GM12878 (cell line): ENCODE measurements around the gene PGLYRP2. TPM values are rescaled to one million over a fixed set of nuclear protein-coding genes. Genes with fewer than 3 reads are reported as not detected.
A peak's percentile ranks its signal among the peaks of the same experiment; 100 is the strongest.

Experiments used
- CREM ChIP-seq: IDR thresholded peaks from 2 replicates; pipeline ENCODE4 v1.6.1; 2014; ENCODE audit warnings: antibody characterized with exemption, low read depth
- ETV6 ChIP-seq, 2 experiments: fragments of 450-650 bp in 1 of 2; IDR thresholded peaks in 1 of 2; conservative IDR thresholded peaks in 1 of 2; 2 replicates each; pipeline ENCODE4 v1.6.1; 2014; ENCODE audit warnings: antibody characterized with exemption in 1 of 2, borderline replicate concordance in 1 of 2, low read depth in 1 of 2, mild to moderate bottlenecking in 1 of 2, moderate library complexity in 1 of 2
- FOXK2 ChIP-seq: fragments of 450-650 bp; IDR thresholded peaks from 2 replicates; pipeline ENCODE4 v1.6.1; 2017; ENCODE audit warnings: mild to moderate bottlenecking, moderate library complexity
- GATAD2B ChIP-seq: fragments of 450-650 bp; conservative IDR thresholded peaks from 2 replicates; pipeline ENCODE4 v1.6.1; 2017; ENCODE audit warnings: low read depth, mild to moderate bottlenecking, moderate library complexity
- IKZF1 ChIP-seq: fragments of 450-650 bp; conservative IDR thresholded peaks from 2 replicates; pipeline ENCODE4 v1.6.1; 2017; ENCODE audit warnings: antibody characterized with exemption, mild to moderate bottlenecking
- IRF4 ChIP-seq: IDR thresholded peaks from 2 replicates; pipeline ENCODE4 v1.6.1; 2011; ENCODE audit warnings: low read depth, low read length
- KDM1A ChIP-seq: fragments of 200-600 bp; sonication (generic); IDR thresholded peaks from 2 replicates; pipeline ENCODE4 v1.6.1; 2016; ENCODE audit warnings: borderline replicate concordance
- MEF2A ChIP-seq: IDR thresholded peaks from 2 replicates; pipeline ENCODE4 v1.6.1; 2011; ENCODE audit warnings: low read depth, mild to moderate bottlenecking, low read length, moderate library complexity; ENCODE audit not compliant: insufficient read depth
- NR2C1 ChIP-seq: fragments of 450-650 bp; IDR thresholded peaks from 2 replicates; pipeline ENCODE4 v1.6.1; 2017; ENCODE audit warnings: antibody characterized with exemption, mild to moderate bottlenecking, moderate library complexity
- PAX5 ChIP-seq: IDR thresholded peaks from 2 replicates; pipeline ENCODE4 v1.6.1; 2011; ENCODE audit warnings: low read depth, low read length, borderline replicate concordance
- PAX8 ChIP-seq: fragments of 450-650 bp; IDR thresholded peaks from 2 replicates; pipeline ENCODE4 v1.6.1; 2017; ENCODE audit warnings: mild to moderate bottlenecking, moderate library complexity
- RB1 ChIP-seq: fragments of 450-650 bp; formaldehyde crosslinking; IDR thresholded peaks from 2 replicates; pipeline ENCODE4 v1.6.1; 2017; ENCODE audit warnings: mild to moderate bottlenecking, borderline replicate concordance
- SPI1 ChIP-seq: IDR thresholded peaks from 2 replicates; pipeline ENCODE4 v1.6.1; 2011; ENCODE audit warnings: low read depth, mild to moderate bottlenecking, low read length, moderate library complexity, borderline replicate concordance; ENCODE audit not compliant: insufficient read depth
- ZBED1 ChIP-seq: IDR thresholded peaks from 2 replicates; pipeline ENCODE4 v1.6.1; 2016; ENCODE audit warnings: borderline replicate concordance
- ZNF622 ChIP-seq: fragments of 450-650 bp; IDR thresholded peaks from 2 replicates; pipeline ENCODE4 v1.6.1; 2017; ENCODE audit warnings: mild to moderate bottlenecking, inconsistent platforms
- ZZZ3 ChIP-seq: IDR thresholded peaks from 2 replicates; pipeline ENCODE4 v1.6.1; 2011; ENCODE audit warnings: low read depth; ENCODE audit not compliant: control insufficient read depth, insufficient read length
- polyA plus RNA-seq, 11 experiments: library from polyadenylated mRNA; depleted of rRNA in 4 of 11; unstranded in 6 of 11; stranded (reverse) in 5 of 11; fragments of >200 nt; fragmentation: Nextera tagmentation in 4 of 11; fragmentation: Illumina TruSeq in 1 of 11; extraction: Ambion mirVana in 4 of 11; extraction: Trizol in 1 of 11; gene quantifications; 1 replicate in 1 of 11; 2 replicates in 10 of 11; pipeline versions ENCODE4 v1.2.1 to v1.2.3, GENCODE V29; 2011 to 2016; ENCODE audit warnings: inconsistent platforms in 2 of 11, missing spikeins in 2 of 11, low read depth in 1 of 11
- total RNA-seq, 4 experiments: library from RNA; depleted of rRNA in 3 of 4; stranded (reverse); fragments of >200 nt in 3 of 4; fragmentation: Illumina TruSeq in 1 of 4; extraction: Trizol in 1 of 4; gene quantifications; 2 replicates each; pipeline versions ENCODE4 v1.2.1 to v1.2.3, GENCODE V29; 2013 to 2021
- TF ChIP-seq, protein P1 (sequence below): IDR thresholded peaks from 2 replicates; pipeline ENCODE4 v1.6.1; 2011; ENCODE audit warnings: borderline replicate concordance, low read depth, mild to moderate bottlenecking, moderate library complexity, mixed read lengths, low read length; ENCODE audit not compliant: insufficient read depth; ENCODE audit errors: extremely low read length
- TF ChIP-seq, protein P2 (sequence below): IDR thresholded peaks from 2 replicates; pipeline ENCODE4 v1.6.1; 2011; ENCODE audit warnings: low read depth, low read length, improper control_type of control experiment, borderline replicate concordance
- TF ChIP-seq, protein P3 (sequence below): IDR thresholded peaks from 2 replicates; pipeline ENCODE4 v1.6.1; 2012; ENCODE audit warnings: mild to moderate bottlenecking, low read depth, low read length
- TF ChIP-seq, protein P4 (sequence below): fragments of 450-650 bp; IDR thresholded peaks from 2 replicates; pipeline ENCODE4 v1.6.1; 2017; ENCODE audit warnings: mild to moderate bottlenecking, moderate library complexity

PGLYRP2 gene
- total and polyA plus RNA-seq, 10 of the 15 experiments (the other 5 are each of a cell fraction or from before 2014, with no cell fraction given), result 0.15 to 0.48 (median 0.26) TPM; not detected in 5

DNA sequence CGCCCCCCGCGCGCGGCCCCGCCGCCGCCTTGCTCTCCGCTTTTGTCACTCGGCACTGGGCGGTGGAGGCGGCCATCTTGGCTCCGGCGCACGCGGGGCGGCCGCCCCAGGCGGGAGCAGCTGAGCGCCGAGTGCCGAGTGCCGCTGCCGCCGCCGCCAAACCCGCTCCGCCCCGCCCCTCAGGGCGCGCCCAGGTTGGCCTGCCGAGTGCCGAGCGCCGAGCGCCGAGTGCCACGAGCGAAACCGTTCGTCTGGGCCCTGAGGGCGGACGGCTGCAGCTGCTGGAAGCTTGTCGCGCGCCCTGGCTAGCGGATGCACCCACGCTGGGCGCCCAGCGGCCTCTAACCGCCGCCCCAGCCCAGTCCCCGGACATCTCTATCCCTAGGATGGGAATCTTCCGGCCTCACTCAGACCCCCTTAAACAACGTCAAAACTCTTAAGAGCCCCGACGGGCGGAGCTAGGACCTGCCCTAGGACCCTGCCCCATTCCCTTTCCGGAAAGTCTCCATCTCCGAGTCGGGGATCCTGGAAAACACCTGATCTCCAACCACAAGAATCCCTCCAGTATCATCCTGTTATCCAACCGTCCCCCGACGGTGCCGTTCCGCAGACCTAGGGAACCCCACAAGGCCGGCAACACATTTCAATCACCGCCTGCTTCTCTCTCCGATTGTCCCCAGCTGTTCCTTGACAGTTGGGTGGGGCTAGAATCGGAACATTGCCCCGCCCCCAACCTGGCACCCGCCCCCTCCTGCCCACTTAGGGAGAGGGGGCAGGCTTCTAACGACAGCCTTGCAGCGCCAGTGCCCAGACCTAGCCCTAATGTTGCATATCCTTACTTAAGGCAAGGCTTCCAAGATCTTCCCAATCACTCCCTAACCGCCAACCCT, 46.4 kb downstream of the PGLYRP2 start (continued):
- TF ChIP-seq, protein P1, sequence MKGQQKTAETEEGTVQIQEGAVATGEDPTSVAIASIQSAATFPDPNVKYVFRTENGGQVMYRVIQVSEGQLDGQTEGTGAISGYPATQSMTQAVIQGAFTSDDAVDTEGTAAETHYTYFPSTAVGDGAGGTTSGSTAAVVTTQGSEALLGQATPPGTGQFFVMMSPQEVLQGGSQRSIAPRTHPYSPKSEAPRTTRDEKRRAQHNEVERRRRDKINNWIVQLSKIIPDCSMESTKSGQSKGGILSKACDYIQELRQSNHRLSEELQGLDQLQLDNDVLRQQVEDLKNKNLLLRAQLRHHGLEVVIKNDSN, result peak; percentile 50
- TF ChIP-seq GATAD2B (peak; percentile 83), NR2C1 (peak; percentile 67), FOXK2 (no peak), SPI1 (no peak), IKZF1 (peak; percentile 93), CREM (peak; percentile 68), MEF2A (0 out of 2 replicates have a peak, but pooled peaks have one; percentile 3), ZZZ3 (no peak), ETV6 (conservative IDR thresholded peaks at IDR 0.05 in 1 of 2, IDR thresholded peaks at IDR 0.05 in 1 of 2; ENCODE audit: borderline replicate concordance in 1 of 2, low read depth in 1 of 2) (0 out of 4 replicates have a peak, but pooled peaks of 1 of the 2 experiments have one; percentile 19), RB1 (peak; percentile 97), IRF4 (no peak), ZNF622 (no peak), KDM1A (no peak), ZBED1 (no peak), PAX8 (no peak), PAX5 (peak; percentile 21; the same call in 1 of the 2 replicates)
- TF ChIP-seq, protein P2, sequence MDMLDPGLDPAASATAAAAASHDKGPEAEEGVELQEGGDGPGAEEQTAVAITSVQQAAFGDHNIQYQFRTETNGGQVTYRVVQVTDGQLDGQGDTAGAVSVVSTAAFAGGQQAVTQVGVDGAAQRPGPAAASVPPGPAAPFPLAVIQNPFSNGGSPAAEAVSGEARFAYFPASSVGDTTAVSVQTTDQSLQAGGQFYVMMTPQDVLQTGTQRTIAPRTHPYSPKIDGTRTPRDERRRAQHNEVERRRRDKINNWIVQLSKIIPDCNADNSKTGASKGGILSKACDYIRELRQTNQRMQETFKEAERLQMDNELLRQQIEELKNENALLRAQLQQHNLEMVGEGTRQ, result no peak; the same call in none of the 2 replicates
- TF ChIP-seq, protein P3, sequence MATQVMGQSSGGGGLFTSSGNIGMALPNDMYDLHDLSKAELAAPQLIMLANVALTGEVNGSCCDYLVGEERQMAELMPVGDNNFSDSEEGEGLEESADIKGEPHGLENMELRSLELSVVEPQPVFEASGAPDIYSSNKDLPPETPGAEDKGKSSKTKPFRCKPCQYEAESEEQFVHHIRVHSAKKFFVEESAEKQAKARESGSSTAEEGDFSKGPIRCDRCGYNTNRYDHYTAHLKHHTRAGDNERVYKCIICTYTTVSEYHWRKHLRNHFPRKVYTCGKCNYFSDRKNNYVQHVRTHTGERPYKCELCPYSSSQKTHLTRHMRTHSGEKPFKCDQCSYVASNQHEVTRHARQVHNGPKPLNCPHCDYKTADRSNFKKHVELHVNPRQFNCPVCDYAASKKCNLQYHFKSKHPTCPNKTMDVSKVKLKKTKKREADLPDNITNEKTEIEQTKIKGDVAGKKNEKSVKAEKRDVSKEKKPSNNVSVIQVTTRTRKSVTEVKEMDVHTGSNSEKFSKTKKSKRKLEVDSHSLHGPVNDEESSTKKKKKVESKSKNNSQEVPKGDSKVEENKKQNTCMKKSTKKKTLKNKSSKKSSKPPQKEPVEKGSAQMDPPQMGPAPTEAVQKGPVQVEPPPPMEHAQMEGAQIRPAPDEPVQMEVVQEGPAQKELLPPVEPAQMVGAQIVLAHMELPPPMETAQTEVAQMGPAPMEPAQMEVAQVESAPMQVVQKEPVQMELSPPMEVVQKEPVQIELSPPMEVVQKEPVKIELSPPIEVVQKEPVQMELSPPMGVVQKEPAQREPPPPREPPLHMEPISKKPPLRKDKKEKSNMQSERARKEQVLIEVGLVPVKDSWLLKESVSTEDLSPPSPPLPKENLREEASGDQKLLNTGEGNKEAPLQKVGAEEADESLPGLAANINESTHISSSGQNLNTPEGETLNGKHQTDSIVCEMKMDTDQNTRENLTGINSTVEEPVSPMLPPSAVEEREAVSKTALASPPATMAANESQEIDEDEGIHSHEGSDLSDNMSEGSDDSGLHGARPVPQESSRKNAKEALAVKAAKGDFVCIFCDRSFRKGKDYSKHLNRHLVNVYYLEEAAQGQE, result no peak
- TF ChIP-seq, protein P4, sequence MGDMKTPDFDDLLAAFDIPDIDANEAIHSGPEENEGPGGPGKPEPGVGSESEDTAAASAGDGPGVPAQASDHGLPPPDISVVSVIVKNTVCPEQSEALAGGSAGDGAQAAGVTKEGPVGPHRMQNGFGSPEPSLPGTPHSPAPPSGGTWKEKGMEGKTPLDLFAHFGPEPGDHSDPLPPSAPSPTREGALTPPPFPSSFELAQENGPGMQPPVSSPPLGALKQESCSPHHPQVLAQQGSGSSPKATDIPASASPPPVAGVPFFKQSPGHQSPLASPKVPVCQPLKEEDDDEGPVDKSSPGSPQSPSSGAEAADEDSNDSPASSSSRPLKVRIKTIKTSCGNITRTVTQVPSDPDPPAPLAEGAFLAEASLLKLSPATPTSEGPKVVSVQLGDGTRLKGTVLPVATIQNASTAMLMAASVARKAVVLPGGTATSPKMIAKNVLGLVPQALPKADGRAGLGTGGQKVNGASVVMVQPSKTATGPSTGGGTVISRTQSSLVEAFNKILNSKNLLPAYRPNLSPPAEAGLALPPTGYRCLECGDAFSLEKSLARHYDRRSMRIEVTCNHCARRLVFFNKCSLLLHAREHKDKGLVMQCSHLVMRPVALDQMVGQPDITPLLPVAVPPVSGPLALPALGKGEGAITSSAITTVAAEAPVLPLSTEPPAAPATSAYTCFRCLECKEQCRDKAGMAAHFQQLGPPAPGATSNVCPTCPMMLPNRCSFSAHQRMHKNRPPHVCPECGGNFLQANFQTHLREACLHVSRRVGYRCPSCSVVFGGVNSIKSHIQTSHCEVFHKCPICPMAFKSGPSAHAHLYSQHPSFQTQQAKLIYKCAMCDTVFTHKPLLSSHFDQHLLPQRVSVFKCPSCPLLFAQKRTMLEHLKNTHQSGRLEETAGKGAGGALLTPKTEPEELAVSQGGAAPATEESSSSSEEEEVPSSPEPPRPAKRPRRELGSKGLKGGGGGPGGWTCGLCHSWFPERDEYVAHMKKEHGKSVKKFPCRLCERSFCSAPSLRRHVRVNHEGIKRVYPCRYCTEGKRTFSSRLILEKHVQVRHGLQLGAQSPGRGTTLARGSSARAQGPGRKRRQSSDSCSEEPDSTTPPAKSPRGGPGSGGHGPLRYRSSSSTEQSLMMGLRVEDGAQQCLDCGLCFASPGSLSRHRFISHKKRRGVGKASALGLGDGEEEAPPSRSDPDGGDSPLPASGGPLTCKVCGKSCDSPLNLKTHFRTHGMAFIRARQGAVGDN, result peak; percentile 39; the same call in 1 of the 2 replicates
